Liver (tissue), 3 donors: ENCODE results near the gene ZBTB21.
"Not testable (repeated sequence)": the region's sequence is repeated elsewhere in the genome, so short reads cannot be mapped to it uniquely, and the experiment has no call there.

Source experiments
- EGR1 ChIP-seq, 2 donors: IDR thresholded peaks; 2 replicates each; pipeline ENCODE4 v1.6.1; 2016 to 2018; ENCODE audit warnings: antibody characterized with exemption in 2 of 2, low read depth in 2 of 2
- RXRA ChIP-seq, 2 donors: IDR thresholded peaks; 2 replicates each; pipeline ENCODE4 v1.6.1; 2017 to 2018; ENCODE audit warnings: antibody characterized with exemption in 2 of 2, mild to moderate bottlenecking in 1 of 2
- YY1 ChIP-seq: IDR thresholded peaks from 2 replicates; pipeline ENCODE4 v1.6.1; 2016; ENCODE audit warnings: antibody characterized with exemption, mild to moderate bottlenecking
- TF ChIP-seq, protein P1 (sequence below): fragments of 150-350 bp; IDR thresholded peaks from 2 replicates; pipeline ENCODE4 v1.5.1; 2017; ENCODE audit warnings: improper control_type of control experiment, low read depth, low read length; ENCODE audit not compliant: missing input control
- donor health status: healthy.
- donor health status: healthy.

DNA sequence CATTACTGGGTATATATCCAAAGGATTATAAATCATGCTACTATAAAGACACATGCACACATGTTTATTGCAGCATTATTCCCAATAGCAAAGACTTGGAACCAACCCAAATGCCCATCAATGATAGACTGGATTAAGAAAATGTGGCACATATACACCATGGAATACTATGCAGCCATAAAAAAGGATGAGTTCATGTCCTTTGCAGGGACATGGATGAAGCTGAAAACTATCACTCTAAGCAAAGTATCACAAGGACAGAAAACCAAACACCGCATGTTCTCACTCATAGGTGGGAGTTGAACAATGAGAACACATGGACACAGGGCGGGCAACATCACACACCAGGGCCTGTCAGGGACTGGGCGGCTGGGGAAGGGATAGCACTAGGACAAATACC is 60.5 kb downstream of the ZBTB21 start:
- TF ChIP-seq, protein P1, sequence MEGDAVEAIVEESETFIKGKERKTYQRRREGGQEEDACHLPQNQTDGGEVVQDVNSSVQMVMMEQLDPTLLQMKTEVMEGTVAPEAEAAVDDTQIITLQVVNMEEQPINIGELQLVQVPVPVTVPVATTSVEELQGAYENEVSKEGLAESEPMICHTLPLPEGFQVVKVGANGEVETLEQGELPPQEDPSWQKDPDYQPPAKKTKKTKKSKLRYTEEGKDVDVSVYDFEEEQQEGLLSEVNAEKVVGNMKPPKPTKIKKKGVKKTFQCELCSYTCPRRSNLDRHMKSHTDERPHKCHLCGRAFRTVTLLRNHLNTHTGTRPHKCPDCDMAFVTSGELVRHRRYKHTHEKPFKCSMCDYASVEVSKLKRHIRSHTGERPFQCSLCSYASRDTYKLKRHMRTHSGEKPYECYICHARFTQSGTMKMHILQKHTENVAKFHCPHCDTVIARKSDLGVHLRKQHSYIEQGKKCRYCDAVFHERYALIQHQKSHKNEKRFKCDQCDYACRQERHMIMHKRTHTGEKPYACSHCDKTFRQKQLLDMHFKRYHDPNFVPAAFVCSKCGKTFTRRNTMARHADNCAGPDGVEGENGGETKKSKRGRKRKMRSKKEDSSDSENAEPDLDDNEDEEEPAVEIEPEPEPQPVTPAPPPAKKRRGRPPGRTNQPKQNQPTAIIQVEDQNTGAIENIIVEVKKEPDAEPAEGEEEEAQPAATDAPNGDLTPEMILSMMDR: not testable (repeated sequence)
- not testable (repeated sequence) for TF ChIP-seq EGR1 (IDR thresholded peaks at IDR 0.05; ENCODE audit: low read depth in 2 of 2); RXRA (IDR thresholded peaks at IDR 0.05); YY1
